GM12865 (cell line): ENCODE measurements around the gene ADAMTS14.

Experiments used
- DNase-seq: peaks from one replicate; pipeline ENCODE4 v3.0.0; 2010; ENCODE audit warnings: low read depth
- H3K4me3 ChIP-seq: 2 replicates; pipeline ENCODE4 v1.5.1; 2011; ENCODE audit warnings: mild to moderate bottlenecking, low read depth, low read length, control low read depth
- TF ChIP-seq, protein P1 (sequence below): IDR thresholded peaks from 2 replicates; pipeline ENCODE4 v1.5.1; 2011; ENCODE audit warnings: low read length, control low read depth, low read depth, inconsistent platforms; ENCODE audit not compliant: insufficient read depth; ENCODE audit errors: missing control alignments

Gene ADAMTS14

DNA sequence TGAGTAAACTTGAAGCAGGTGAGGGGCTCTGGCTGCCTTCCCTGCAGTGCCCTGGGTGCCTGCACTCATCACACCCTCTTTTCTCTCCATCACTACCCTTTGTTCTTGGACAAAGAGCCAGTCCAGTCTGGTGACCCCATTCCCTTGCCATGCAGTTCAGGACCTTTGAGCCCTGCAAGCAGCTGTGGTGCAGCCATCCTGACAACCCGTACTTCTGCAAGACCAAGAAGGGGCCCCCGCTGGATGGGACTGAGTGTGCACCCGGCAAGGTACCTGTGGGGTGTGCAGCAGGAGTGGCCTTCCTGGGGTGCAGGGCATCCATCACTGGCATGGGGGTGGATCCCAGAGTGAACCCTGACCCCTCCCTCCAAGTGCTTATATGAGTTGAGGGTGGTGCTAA lies 64.2 kb downstream of the ADAMTS14 start:
- TF ChIP-seq, protein P1, sequence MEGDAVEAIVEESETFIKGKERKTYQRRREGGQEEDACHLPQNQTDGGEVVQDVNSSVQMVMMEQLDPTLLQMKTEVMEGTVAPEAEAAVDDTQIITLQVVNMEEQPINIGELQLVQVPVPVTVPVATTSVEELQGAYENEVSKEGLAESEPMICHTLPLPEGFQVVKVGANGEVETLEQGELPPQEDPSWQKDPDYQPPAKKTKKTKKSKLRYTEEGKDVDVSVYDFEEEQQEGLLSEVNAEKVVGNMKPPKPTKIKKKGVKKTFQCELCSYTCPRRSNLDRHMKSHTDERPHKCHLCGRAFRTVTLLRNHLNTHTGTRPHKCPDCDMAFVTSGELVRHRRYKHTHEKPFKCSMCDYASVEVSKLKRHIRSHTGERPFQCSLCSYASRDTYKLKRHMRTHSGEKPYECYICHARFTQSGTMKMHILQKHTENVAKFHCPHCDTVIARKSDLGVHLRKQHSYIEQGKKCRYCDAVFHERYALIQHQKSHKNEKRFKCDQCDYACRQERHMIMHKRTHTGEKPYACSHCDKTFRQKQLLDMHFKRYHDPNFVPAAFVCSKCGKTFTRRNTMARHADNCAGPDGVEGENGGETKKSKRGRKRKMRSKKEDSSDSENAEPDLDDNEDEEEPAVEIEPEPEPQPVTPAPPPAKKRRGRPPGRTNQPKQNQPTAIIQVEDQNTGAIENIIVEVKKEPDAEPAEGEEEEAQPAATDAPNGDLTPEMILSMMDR = no peak
- no peak overlapping the region for H3K4me3 ChIP-seq
- no peak for DNase-seq

DNA sequence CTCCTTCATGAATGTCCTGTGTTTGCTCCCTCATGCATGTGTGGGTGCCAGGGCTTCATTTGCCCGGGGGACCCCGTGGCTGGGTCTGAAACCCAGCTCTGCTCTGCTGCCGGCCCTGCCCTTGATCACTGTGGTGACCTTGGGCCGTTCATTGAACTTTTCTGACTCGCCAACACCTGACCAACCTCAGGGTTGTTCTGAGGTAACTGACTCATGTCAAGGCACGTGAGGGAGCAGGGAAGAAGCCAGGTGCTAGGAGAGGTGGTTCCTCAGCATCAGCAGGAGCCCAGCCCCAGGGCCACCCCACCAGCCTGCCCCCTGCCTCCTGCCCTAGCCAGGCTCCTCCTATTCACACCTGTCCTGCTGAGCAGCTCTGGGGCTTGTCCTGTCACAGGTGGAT lies 64.9 kb downstream of the ADAMTS14 start:
- no peak for DNase-seq
- TF ChIP-seq, protein P1 = no peak
- H3K4me3 ChIP-seq = no peak overlapping the region

DNA sequence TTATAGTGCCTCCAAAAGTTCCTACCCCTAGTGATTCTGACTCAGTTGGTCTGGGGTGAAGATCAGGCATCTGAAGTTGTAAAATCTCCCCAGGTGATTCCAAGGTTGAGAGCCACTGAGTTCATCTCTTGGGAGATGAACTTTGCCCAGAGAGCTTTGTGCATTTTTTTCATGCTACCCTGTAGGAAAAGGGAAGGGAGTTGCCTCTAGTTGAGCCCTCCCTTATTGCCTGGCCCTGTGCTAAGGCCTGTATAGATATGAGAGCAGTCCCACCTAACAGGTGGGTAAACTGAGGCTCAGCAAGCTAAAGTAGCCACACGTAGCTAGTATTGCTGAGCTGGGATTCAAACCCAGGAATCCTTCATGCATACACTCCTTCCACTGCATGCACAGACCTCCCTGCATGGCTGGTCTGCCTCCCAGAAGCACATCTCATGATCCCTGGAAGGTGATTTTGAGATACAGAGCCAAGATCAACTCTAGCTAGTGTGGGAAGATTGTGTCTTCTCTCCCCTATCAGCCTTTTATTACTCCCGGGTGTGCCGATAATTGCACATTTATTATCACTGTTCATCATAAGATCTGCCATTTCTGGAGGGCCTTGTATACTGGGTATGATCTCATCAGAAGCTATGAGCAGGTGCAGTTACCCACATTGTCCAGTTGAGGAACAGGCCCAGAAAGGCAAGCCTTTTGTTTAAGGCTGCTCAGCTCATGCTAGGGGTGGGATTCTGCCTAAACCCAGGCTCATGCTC lies 65.9 kb downstream of the ADAMTS14 start:
- DNase-seq = no peak
- TF ChIP-seq, protein P1 = no peak
- H3K4me3 ChIP-seq = no peak overlapping the region

DNA sequence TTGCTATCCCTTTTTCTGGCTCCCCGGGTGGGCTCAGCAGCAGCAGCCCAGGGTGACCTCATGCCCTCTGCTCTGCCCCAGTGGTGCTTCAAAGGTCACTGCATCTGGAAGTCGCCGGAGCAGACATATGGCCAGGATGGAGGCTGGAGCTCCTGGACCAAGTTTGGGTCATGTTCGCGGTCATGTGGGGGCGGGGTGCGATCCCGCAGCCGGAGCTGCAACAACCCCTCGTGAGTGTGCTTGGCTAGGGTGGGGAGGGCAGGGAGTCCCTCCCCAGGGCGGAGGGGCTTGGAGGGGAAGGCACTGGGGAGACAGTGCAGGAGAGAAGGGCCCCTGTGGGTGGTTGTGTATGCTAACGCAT lies 66.4 kb downstream of the ADAMTS14 start:
- no peak overlapping the region for H3K4me3 ChIP-seq
- TF ChIP-seq, protein P1 = no peak
- no peak for DNase-seq

DNA sequence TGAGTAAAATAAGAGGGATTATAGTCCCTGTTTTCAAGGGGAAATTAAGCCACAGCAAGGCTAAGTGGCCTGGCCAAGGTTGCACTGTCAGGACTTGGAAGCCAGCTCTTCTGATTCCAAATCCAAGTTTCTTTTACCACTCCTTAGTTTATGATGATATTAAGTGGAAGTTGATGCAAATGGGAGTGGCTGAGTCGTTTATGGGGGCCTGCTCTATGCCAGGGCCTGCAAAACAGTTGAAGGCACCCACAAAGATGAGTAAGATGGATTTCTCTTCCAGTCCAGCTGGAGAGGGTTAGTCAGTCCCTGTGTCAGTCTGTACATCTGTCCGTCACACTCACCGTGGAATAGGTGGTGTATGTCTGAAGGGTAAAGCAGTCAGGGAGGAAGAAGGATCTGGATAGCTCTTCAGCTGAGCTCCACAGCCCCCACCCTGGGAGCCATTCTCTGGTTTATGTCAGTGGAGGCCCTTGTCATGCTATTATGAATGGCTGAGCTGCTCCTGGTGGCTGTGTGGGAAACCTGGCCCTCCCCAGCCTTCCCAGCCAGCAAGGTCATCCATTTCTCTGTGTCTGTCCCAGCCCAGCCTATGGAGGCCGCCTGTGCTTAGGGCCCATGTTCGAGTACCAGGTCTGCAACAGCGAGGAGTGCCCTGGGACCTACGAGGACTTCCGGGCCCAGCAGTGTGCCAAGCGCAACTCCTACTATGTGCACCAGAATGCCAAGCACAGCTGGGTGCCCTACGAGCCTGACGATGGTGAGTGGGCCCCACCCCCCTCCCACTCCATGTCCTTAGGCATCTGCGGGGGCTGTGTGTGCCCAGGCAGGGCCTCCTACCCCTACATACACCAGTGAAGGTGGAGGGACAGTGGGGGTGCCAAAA lies 68.3 kb downstream of the ADAMTS14 start:
- DNase-seq = no peak
- no peak overlapping the region for H3K4me3 ChIP-seq
- TF ChIP-seq, protein P1 = no peak

DNA sequence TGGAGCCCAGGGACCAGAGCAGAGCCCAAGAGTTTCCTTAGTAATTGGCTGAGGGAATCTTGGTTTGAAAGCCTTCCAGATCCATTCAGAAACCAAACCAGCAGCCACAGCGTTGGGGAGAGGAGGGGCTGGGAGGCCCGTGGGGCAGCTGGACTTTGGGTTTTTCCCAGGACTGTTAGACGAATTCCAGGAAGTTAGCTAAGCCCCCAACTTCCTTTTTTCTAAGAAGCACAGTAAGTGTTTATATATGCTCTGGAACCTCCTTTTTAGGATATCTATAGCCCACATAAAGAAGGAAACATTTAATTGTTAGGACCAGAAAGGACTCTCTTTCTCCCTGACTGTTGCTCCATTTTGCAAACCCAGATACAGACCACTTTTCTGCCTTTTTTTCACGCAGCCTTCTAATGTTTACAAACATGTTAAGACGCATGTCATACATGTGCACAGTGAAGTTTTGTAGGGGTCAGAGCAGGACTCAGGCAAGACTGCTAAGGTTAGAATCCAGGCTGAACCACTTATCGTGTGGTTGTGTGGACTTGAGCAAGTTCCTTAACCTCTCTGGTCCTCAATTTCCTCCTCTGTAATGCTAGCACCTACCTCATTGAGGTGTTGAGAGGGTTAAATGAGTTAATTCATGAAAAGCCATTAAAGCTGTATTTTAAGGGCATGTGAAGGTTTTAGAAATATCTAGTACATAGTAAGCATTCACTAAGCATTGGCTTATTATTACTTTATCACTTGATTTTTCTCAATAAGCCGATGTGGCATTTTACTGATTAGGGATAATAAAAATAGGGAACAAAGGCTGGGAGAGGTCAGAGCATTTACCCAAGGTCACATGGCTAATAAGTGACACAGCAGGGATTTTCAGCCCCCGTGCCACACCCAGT lies 70.5 kb downstream of the ADAMTS14 start:
- no peak overlapping the region for H3K4me3 ChIP-seq
- TF ChIP-seq, protein P1 = no peak
- no peak for DNase-seq
